COLO668 (cell line): ENCODE results near the gene GPR137C.
A peak's percentile ranks its signal among the peaks of the same experiment; 100 is the strongest.

Experiments used
- DNase-seq: peaks from one replicate; lab custom pipeline; 2025; ENCODE audit not compliant: unreplicated experiment; lab: John Stamatoyannopoulos, UW

The GPR137C gene, protein sequence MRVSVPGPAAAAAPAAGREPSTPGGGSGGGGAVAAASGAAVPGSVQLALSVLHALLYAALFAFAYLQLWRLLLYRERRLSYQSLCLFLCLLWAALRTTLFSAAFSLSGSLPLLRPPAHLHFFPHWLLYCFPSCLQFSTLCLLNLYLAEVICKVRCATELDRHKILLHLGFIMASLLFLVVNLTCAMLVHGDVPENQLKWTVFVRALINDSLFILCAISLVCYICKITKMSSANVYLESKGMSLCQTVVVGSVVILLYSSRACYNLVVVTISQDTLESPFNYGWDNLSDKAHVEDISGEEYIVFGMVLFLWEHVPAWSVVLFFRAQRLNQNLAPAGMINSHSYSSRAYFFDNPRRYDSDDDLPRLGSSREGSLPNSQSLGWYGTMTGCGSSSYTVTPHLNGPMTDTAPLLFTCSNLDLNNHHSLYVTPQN

DNA sequence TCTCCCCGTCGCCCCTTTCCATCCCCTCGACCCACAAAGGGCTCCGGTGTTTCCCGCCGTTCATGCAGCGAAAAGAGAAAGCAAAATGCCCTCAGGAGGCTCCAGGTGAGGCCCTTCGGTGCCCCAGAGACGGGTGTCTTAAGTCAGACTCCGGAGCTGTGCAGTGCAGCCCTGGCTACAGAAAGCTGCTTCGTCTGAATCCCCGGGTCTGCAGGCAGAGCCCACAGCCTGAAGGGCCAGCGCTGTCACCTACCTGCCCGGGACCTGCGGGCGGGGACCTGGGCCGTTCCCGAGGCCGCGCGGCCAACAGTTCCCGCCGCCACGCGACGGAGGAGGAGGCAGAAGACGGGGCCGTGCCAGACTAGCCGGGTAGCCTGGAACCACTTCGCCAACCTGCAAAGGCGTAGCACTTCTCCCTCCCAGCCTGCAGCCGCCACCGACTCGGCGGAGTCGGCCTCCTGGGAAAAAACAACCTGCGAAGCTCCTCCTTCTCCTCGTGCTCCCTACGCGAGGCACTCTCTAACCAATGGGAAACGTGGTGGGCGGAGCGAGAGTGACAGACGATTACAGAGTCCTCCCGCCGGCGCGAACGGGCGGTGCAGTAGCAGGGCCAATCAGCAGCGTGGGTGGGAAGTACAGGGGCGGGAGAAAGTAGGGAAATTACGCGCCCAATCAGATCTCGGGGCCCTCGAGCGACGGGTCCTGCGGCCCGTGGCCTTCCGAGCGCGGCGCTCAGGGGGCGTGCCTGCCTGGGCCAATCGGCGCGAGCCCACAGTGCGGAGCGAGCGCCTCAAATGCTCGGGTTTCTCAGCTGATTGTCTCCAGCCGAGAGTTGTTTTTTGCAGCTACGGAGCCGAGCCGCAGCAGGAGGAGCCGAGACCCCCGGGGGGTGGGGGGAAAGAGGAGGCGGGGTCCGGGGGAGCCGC lies at the start of gene GPR137C, which contains the start of gene TXNDC16:
GPR137C (plus strand) TSS at position 774 of the 926 bp plus-strand sequence. CDS start 312 bp downstream, outside the sequence.
TXNDC16 (minus strand) TSS at position 443 of the 926 bp plus-strand sequence. CDS start 8,948 bp downstream, outside the sequence.
- DNase-seq, result peak; percentile 100

DNA sequence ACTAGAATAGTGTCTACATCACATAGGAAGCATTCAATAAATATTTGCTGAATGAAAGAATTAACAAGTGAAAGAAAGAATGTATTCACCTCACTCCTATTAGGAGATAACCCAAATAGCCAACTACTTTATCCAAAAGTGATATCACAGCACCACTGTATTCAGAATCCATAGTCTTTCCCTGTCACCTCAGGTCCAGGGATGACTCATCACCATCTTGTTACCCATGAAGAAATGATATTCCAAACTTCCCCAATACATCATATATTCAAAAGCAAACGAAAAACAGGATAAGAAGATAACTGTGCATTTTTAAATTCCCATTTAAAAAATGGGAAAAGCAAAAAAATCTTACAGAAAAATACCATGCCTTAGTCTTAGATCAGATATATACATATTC lies 39.4 kb upstream of the GPR137C start:
- DNase-seq, result no peak

DNA sequence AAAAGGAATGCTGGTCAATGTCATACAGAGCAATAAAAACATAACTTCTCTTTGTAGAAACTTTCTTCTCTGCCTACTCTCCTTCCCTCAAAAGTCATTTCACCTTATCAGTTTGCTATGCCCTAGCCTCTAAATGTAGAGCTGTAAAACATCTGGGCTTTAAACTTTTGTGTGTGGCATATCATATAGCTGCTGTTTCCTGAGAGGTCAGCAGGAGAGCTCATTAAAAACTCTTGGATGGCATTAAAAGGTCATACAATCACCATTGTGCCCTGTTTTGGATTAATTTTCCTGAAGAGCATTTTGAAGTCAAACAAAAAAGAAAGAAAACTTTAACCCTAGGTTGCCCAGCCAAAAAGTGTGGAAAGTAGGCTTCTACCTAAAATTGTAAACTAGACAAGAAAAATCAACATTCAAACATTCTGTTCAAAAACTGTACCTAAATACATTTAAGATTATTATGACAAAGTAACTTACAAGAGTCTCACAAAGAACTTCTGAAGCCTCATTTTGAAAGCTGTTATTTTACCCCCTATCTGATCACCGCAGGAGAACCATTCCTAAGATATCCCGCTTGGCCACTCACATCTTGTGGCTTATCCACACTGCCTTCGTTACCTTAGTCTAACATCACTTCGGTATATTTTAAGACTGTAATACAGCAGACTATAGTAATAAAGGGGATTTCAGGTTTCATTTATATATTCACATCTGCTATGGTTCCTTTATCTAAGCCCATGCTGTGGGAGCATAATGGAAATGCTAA lies 38.4 kb upstream of the GPR137C start:
- DNase-seq, result no peak

DNA sequence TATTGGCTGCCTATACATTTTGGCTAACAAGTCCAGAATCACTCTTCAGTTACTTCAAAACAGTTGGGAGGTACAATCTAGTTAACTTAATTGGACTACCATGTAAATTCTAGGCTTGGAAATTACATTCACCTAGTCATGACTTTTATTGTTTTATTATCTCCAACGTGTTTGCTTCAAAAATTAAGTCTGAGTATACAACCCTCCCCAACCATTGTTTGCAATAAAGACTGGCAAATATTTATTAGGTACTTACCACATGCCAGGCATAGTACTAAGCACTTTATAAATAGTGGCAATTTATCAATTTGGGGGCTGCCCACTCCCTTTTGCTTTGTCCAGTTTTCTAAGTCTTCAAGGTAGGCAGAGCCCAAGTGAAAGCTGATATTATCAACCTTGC lies 30.6 kb upstream of the GPR137C start:
- no peak for DNase-seq

DNA sequence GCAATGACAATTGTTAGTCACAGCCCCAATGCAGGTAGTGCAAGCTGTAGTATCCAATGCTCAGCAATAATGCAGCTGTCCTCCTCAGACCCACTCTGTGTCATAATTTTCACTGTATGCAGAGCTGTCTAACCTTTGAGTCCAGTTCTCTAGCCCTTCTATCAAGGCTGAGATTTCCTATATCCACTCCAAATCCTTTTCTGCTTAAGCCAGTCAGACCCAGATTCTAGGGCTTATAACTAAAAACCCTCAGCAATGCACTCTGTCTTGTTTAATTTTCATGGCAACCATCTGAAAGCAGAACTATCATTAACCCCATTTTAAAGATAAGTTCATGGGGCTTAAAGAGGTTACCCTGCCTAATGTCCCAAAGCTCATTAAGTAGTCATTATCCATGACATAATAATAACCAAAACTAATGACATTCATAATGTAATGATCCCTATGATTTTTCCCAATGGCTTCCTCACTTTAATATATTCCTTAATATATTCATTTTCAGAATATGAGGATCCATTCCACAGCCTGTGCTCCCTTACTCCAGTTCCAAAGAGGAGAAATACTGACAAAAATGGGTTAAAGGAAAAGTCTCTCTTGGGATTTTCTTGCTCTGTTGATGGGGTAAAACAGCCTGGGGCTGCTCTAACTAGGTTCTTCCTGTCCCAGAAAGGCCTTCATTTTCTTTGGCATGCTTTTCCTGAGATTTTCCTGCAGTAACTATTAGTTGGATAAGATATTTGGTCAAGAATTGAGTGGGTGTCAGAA lies 29.9 kb upstream of the GPR137C start:
- no peak for DNase-seq

DNA sequence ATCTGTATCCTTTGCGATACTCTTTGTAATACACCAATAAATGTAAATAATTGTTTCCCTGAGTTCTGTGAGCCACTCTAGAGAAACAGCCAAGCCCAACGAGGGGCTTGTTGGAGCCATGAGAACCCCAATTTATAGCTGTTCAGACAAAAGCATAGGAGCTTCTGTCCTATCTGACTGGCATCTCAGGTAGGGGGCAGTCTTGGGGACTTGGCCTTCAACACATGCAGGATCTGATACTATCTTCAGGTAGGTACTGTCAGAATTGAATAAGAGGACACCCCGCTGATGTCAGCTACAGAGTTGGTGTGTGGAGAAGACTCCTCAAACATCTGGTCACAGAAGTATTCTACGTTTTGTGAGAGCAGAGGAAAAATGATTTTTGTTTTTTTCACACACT lies 25.6 kb upstream of the GPR137C start:
- DNase-seq, result no peak

DNA sequence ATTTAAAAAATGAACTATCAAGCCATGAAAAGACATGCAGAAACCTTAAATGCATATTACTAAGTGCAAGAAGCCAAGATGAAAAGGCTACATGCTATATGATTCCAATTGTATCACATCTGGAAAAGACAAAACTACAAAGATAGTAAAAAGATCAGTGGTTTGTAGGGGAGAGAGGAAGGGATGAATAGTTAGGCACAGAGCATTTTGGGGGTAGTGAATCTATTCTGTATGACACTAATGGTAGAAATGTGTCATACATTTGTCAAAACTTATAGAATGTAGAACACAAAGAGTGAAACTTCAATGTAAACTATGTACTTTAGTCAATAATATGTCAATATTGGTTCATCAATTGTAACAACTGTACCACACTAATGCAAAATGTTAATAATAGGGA lies 21.2 kb upstream of the GPR137C start:
- DNase-seq, result no peak

DNA sequence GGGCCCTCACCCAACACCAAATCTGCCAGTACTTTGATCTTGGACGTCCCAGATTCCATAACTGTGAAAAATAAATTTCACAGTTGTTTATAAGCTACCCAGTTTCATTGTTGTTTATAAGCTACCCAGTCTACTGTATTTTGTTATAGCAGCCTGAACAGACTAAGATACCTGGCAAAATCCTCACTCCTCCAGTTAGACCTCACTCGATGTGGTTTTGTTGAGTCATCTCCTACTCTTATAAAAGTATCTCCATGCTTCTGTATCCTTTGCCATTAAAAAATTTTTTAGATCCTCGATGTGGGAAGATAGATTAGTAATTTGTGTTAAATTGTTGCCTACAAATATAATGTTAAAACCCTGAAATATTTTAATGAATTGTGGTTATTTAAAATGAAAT lies 16.4 kb upstream of the GPR137C start:
- DNase-seq, result no peak

DNA sequence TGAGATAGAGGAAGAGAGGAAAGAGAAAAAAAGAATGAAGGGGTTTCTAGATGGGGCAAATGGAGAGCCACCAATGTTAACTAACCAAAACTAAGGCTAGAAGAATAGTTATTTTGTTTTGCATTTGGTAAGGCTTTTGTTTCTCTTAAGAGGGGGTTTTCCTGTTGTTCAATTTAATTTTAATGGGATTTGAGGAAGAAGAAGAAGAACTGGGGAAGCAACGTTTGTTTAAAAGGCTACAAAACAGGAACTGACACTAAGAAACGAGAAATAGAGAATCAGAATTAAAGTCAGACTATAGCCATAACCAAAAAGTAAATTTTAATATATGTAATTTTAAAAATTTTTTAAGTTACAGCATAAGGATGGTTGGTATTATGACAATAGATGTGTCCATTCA lies 14.0 kb upstream of the GPR137C start:
- DNase-seq, result no peak

DNA sequence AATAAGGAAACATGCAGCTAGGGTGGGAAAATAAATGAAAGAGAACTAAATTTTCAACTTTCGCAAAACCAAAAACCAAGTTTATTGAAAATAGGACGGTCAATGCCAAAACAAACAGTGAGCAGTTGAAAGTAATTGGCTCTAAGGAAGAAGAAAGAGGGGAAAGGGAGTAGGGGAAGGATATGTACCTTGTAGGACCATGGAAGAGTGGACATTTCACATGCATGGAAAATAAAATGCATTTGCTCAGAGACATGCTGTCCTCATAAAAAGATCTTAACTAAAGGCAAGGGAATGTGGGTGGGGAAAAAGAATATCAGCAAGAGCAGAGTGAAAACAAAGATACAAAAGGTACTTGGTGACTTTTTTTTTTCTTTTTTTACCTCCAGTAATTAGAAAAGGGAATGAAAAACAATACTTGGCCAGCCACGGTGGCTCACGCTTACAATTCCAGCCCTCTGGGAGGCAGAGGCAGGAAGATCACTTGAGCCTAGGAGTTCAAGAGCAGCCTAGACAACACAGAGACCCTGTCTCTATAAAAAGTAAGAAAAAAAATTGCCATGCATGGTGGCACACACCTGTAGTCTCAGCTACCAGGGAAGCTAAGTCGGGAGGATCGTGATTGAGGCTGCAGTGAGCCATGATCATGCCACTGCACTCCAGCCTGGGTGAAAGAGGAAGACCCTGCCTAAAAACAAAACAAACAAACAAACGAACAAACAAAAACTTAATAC lies 6.9 kb upstream of the GPR137C start:
- DNase-seq, result no peak

DNA sequence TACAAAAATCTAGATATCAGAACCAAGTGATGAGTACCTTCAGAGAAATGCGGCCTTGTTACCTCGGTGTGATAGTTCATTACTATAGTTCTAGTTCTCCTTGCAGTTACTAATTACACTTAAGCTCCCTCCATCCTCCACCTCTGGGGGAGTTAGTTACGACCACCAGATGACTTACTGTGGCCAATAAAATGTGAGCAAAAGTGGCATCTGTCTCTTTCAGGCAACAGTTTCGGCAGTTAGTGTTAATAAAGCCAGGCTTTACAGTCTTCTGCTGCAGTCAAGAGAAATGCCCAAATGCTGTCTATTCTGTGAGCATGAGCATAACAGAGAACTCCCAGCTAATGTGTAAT lies 6.3 kb upstream of the GPR137C start:
- DNase-seq, result no peak

DNA sequence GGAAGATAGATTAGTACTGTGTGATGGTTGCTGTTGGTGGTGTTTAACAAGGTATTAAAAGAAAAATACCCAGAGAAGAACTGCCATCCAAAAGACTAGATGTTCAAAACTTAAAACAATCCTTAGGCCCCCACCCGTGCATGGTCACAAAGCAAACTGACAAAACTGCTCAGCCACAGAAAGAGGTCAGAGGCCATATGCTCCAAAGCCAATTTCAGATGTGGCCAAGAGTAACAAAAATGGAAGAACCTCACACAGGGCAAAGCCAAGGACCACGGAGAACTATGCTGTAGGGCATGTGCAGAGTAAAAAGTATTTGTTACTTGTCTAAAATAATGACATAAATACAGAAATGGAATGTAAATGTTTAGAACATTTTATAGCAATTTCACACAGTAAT lies 5.6 kb upstream of the GPR137C start:
- DNase-seq, result no peak

DNA sequence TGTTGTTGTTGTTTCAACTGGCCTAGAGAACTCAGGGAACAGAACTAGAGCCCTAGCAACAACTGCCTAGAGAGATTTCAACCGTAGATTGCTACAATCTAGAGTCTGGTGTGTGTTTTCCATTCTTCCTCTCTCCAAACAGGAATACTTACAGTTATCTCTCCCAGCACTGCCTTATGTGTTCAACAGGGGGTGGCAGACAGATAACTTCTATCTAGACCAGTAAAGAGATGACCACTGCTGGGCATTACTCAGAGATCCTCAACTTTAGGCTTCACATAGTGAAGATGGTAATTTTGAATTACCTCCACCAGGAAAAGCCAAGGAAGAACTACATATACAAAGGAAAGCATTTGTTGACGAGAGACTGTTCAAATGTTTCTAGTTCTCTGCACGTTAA lies 5.1 kb upstream of the GPR137C start:
- DNase-seq, result no peak

DNA sequence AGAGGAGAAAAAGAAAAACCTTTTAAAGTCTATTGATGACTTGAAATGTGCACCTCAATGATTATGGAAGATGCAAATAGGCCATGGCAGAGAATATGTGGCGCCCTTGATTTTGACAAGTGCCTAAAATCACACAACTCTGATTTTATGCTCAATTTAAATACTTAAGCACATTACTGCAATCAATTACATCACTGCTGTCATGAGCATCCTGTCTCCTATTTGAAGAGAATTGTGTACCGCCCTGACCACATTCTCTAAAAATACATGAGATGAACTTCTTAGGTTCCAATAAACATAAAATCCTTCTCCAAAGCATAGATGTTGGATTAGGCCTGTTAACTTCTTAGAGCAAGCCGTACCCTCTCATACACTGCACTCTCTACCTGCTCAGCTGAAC lies 2.0 kb upstream of the GPR137C start:
- DNase-seq, result no peak

DNA sequence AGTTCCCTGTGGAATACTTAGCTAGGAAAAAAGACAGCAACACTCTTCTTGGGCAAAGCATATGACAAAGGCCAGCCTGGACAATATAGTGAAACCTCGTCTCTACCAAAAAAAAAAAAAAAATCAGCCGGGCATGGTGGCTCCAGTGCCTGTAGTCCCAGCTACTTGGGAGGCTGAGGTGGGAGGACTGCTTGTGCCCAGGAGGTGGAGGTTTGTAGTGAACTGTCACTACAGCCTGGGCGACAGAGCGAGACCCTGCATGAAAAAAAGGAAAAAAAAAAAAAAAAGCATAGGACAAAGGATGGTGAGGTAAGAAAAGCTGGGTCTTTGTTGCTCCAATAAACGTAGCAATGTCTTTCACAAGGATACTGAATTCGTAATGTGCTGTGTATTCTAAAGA lies 1.4 kb upstream of the GPR137C start:
- no peak for DNase-seq

DNA sequence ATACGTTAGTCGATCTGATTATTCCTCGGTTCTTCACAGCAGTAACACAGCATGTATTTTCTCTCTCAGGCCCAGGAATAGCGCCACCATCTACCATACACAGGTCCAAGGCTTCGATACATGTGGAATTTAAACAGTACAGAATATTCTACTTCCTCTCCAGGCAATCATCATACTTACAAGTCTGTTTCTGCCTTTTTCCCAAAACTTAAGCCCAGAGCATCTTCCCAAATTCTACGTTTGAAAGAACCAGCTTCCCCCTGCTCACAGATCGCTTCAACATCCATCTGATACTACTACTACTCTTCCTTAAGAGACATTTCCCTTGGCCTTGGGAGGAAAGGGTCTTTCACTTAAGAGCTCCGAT lies 957 bp upstream of the GPR137C start:
- DNase-seq, result no peak

DNA sequence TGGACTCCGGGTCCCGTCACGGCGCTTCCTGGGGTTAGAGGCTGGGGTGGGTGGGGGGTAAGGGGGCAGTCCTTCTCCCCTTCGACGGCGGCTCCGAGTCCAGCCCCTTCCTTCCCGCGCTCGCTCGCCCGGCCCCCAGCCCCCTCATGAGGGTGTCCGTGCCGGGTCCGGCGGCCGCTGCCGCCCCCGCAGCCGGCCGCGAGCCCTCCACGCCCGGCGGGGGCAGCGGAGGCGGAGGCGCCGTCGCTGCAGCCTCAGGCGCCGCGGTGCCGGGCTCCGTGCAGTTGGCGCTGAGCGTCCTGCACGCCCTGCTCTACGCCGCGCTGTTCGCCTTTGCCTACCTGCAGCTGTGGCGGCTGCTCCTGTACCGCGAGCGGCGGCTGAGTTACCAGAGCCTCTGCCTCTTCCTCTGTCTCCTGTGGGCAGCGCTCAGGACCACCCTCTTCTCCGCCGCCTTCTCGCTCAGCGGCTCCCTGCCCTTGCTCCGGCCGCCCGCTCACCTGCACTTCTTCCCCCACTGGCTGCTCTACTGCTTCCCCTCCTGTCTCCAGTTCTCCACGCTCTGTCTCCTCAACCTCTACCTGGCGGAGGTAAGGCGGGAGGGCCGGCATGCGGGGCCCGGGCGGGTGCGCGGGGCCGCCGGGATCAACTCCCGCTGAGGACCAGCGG lies 500 bp downstream of the GPR137C start:
- peak; percentile 72 for DNase-seq

DNA sequence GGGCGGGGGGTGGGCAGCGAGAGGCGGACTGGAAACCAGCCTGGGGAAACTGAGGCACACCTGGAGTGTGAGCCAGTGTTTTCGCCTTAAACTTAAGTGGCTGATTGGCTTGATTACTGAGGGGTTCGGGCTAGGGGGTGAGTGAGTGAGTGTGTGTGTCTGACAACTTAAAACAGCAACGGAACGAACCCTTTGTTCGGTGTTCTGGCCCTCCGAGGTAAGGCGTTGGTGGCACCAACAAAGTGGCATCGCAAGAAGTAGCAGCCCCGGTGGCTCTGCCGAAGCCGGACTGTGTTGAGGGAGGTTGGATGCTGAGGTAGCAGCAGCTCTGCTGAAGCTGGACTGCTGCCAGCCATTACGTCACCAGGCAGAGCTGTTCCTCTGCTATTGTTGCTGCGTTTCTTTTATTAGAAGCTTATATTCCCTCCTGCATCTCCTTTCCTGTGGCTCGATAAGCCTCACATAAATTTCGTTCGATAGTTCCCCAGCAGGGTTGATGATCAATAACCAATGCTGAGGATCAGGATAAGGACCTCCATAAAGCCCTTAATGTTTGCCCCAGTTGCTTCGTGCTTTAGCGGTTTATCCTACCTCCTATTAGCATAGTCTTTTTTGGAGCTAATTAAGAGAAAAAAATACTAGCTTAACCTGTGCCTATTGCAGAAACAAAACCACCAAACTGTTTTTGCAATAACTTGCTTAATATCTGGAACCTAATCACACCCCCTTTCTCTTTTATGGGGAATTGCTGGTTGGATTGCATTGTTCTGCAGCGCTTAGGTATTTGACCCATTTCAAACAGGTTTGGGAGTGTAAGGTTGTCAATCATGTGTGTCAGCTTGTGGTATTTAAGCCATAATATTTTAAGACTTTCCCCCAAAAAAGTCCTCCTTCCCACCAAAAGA lies 1.3 kb downstream of the GPR137C start:
- DNase-seq, result peak; percentile 95
